ENCODE results near the gene TUBG1.
A peak's percentile ranks its signal among the peaks of the same experiment; 100 is the strongest.
"Not testable (repeated sequence)": the region's sequence is repeated elsewhere in the genome, so short reads cannot be mapped to it uniquely, and the experiment has no call there.

Gene TUBG1

GRCh38 chr17:42579794-42580551 is 29.5 kb upstream of the TUBG1 start:
- no peak for DNase-seq

GRCh38 chr17:42581744-42582270 is 27.7 kb upstream of the TUBG1 start:
- no peak for DNase-seq

GRCh38 chr17:42584880-42585279 is 24.6 kb upstream of the TUBG1 start:
- no peak for DNase-seq

- no peak for DNase-seq
Observed at GRCh38 chr17:42585353-42585752, 24.1 kb upstream of the TUBG1 start.

GRCh38 chr17:42586514-42587230 is 22.8 kb upstream of the TUBG1 start:
- DNase-seq, result no peak

GRCh38 chr17:42590886-42591285 is 18.6 kb upstream of the TUBG1 start:
- DNase-seq, result no peak

GRCh38 chr17:42591411-42591810 is 18.1 kb upstream of the TUBG1 start:
- no peak for DNase-seq

- DNase-seq, result no peak
Observed at GRCh38 chr17:42596386-42596785, 13.1 kb upstream of the TUBG1 start.

- DNase-seq, result no peak
Observed at GRCh38 chr17:42598905-42599304, 10.6 kb upstream of the TUBG1 start.

- DNase-seq, result no peak
Observed at GRCh38 chr17:42603318-42603717, 6.2 kb upstream of the TUBG1 start.

GRCh38 chr17:42607769-42608168 is 1.7 kb upstream of the TUBG1 start:
- no peak for DNase-seq

GRCh38 chr17:42608305-42609181 is 940 bp upstream of the TUBG1 start:
- no peak for DNase-seq

GRCh38 chr17:42609814-42610801 is 625 bp downstream of the TUBG1 start:
- DNase-seq, result peak; percentile 15

GRCh38 chr17:42612013-42612412 is 2.5 kb downstream of the TUBG1 start:
- DNase-seq, result no peak

GRCh38 chr17:42613699-42614295 is 4.3 kb downstream of the TUBG1 start:
- no peak for DNase-seq

GRCh38 chr17:42617956-42618431 is 8.5 kb downstream of the TUBG1 start:
- DNase-seq, result no peak

GRCh38 chr17:42618442-42619150 is 9.1 kb downstream of the TUBG1 start:
- no peak for DNase-seq

GRCh38 chr17:42621987-42622386 is 12.5 kb downstream of the TUBG1 start:
- not testable (repeated sequence) for DNase-seq

- no peak for DNase-seq
Observed at GRCh38 chr17:42623271-42623670, 13.8 kb downstream of the TUBG1 start.

GRCh38 chr17:42623732-42624596 is 14.5 kb downstream of the TUBG1 start:
- DNase-seq, result no peak
